Common myeloid progenitor, CD34-positive (primary cell): ENCODE results near the gene JPT1.
"Not testable (repeated sequence)": the region's sequence is repeated elsewhere in the genome, so short reads cannot be mapped to it uniquely, and the experiment has no call there.

Source experiments
- CTCF ChIA-PET: fragments of 350-600 bp; sonication (Branson Sonifier 250); formaldehyde crosslinking; loops from one replicate; lab custom pipeline; 2021; ENCODE audit warnings: antibody characterized with exemption; lab: Charles Lee
- POLR2A ChIA-PET: fragments of 350-600 bp; sonication (Branson Sonifier 250); formaldehyde crosslinking; loops from one replicate; lab custom pipeline; 2021; ENCODE audit warnings: antibody characterized with exemption; lab: Charles Lee
- DNase-seq, 3 donors: peaks; one replicate each; pipeline versions ENCODE4 v3.0.0 to v3.0.0-alpha.2; 2013
- H3K27ac ChIP-seq, 2 experiments: 1 replicate in 1 of 2; 2 replicates in 1 of 2; pipeline ENCODE4 v1.7.0; 2013; ENCODE audit warnings: inconsistent platforms in 2 of 2, low read length in 2 of 2, mild to moderate bottlenecking in 2 of 2, low read depth in 1 of 2, moderate library complexity in 1 of 2; ENCODE audit not compliant: severe bottlenecking in 2 of 2, insufficient read depth in 1 of 2, poor library complexity in 1 of 2
- H3K27me3 ChIP-seq, 5 experiments: replicated peaks in 2 of 5; 1 replicate in 3 of 5; 2 replicates in 2 of 5; pipeline versions ENCODE4 v1.6.1 to v1.7.0; 2013; ENCODE audit warnings: low read length in 4 of 5, mild to moderate bottlenecking in 2 of 5, moderate library complexity in 2 of 5, inconsistent platforms in 1 of 5; ENCODE audit not compliant: insufficient read depth in 5 of 5, control insufficient read depth in 4 of 5
- H3K36me3 ChIP-seq, 4 experiments: 1 replicate in 2 of 4; 2 replicates in 2 of 4; pipeline versions ENCODE4 v1.6.1 to v1.7.0; 2013; ENCODE audit warnings: low read length in 3 of 4, control low read depth in 1 of 4, mild to moderate bottlenecking in 1 of 4; ENCODE audit not compliant: control insufficient read depth in 4 of 4, insufficient read depth in 4 of 4
- H3K4me1 ChIP-seq, 4 experiments: 1 replicate in 3 of 4; 2 replicates in 1 of 4; pipeline versions ENCODE4 v1.6.1 to v1.7.1; 2013; ENCODE audit warnings: low read length in 3 of 4, mild to moderate bottlenecking in 3 of 4, control low read depth in 1 of 4, inconsistent platforms in 1 of 4, moderate library complexity in 1 of 4; ENCODE audit not compliant: control insufficient read depth in 4 of 4, insufficient read depth in 4 of 4; ENCODE audit errors: control extremely low read depth in 1 of 4
- H3K4me3 ChIP-seq, 7 experiments: 1 replicate in 4 of 7; 2 replicates in 3 of 7; pipeline versions ENCODE4 v1.5.1 to v1.7.0; 2013; ENCODE audit warnings: mild to moderate bottlenecking in 7 of 7, low read length in 6 of 7, moderate library complexity in 6 of 7, inconsistent platforms in 2 of 7, low read depth in 2 of 7, control low read depth in 1 of 7; ENCODE audit not compliant: insufficient read depth in 4 of 7, control insufficient read depth in 1 of 7; ENCODE audit errors: extremely low read depth in 1 of 7
- H3K9me3 ChIP-seq, 5 experiments: 1 replicate in 4 of 5; 2 replicates in 1 of 5; pipeline versions ENCODE4 v1.6.1 to v1.7.1; 2013; ENCODE audit warnings: low read length in 4 of 5, mild to moderate bottlenecking in 2 of 5, inconsistent platforms in 1 of 5, low read depth in 1 of 5, moderate library complexity in 1 of 5; ENCODE audit not compliant: control insufficient read depth in 4 of 5, insufficient read depth in 2 of 5; ENCODE audit errors: control extremely low read depth in 1 of 5
- WGBS: methylation state at CpG from one replicate; pipeline ENCODE4 v1.1.5; 2013; ENCODE audit not compliant: insufficient coverage; 5-methylcytosine and 5-hydroxymethylcytosine counted together

The JPT1 gene

GRCh38 chr17:75159196-75160031, 5.1 kb upstream of the JPT1 start:
- no peaks in the 10 kb centered on the region for H3K9me3 ChIP-seq
- H3K36me3 ChIP-seq, result peaks cover 0 to 11% (median 4%) of the 10 kb centered on the region in 4 experiments
- no peak overlapping the region for H3K4me3 ChIP-seq
- CTCF ChIA-PET, result interaction anchor here (0.7 to 1.4 kb wide), 5 partner anchors 12 to 163 kb away, joined by 3 to 7 read pairs (median 3); no protein-coding TSS in a partner anchor
- no peak overlapping the region for H3K27ac ChIP-seq
- H3K4me1 ChIP-seq, result peaks cover 0 to 8% (median 6%) of the 10 kb centered on the region in 4 experiments
- no peak for DNase-seq
- POLR2A ChIA-PET, result no interaction called here
- no peaks in the 10 kb centered on the region for H3K27me3 ChIP-seq
- WGBS, result 97% methylated on average over 4 of the region's 4 CpGs

GRCh38 chr17:75158480-75158879, 4.2 kb upstream of the JPT1 start:
- WGBS, result 100% methylated on average over 7 of the region's 8 CpGs
- CTCF ChIA-PET, result interaction anchor here (1.1 to 1.4 kb wide), 2 partner anchors 13 to 44 kb away, joined by 3 to 6 read pairs; no protein-coding TSS in a partner anchor
- H3K36me3 ChIP-seq, H3K4me3 ChIP-seq, H3K27me3 ChIP-seq, H3K27ac ChIP-seq, H3K9me3 ChIP-seq, POLR2A ChIA-PET, DNase-seq: not testable (repeated sequence)
- H3K4me1 ChIP-seq, result peaks cover 0 to 10% (median 9%) of the 10 kb centered on the region in 4 experiments

DNA sequence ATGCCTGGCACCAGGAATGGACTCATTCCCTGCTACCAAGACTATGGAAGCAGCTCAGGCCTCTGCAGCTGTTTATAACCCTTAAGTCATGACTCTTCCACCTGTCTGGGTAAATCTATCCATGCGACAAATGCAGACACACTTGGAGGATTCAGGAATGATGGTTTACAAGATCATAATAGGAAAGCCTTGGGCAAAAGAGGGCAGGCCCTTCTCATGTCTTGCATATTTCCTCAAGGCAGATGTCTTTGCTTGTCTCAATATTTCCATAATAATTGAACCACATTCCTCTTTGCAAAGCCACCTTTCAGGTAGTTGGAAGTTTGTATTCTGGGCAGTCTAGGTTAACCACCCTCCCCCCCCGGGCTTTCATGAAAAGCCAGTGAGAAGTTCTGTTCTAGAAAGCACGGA, 884 bp upstream of the JPT1 start:
- ChIA-PET POLR2A (interaction anchor here (0.6 to 1.6 kb wide), 6 partner anchors 8 to 115 kb away, joined by 3 to 6 read pairs (median 4); partner anchors contain the start of gene NT5C), CTCF (interaction anchor here (1.2 to 2.4 kb wide), 3 partner anchors 15 to 19 kb away, joined by 3 to 7 read pairs (median 5); no protein-coding TSS in a partner anchor)
- H3K4me1 ChIP-seq, result peaks cover 0 to 21% (median 20%) of the 10 kb centered on the region in 4 experiments
- no peaks in the 10 kb centered on the region for H3K36me3 ChIP-seq
- H3K27ac ChIP-seq, result peak overlapping the region in 1 of 2 experiments; percentile 50
- 95% methylated on average over 3 of the region's 3 CpGs for WGBS
- no peaks in the 10 kb centered on the region for H3K27me3 ChIP-seq
- H3K9me3 ChIP-seq, result no peaks in the 10 kb centered on the region
- no peak for DNase-seq
- H3K4me3 ChIP-seq, result peak overlapping the region in 2 of 7 experiments; percentile 19 to 89

- DNase-seq, result peak in 1 of 3 donors; percentile 10
- Histone ChIP-seq H3K4me1 (peaks cover 0 to 21% (median 20%) of the 10 kb centered on the region in 4 experiments), H3K36me3 (peaks cover 0 to 2% (median 0%) of the 10 kb centered on the region in 4 experiments), H3K27ac (peak overlapping the region in 1 of 2 experiments; percentile 71), H3K4me3 (peak overlapping the region; percentile 64 to 97 (median 90)), H3K9me3 (no peaks in the 10 kb centered on the region), H3K27me3 (no peaks in the 10 kb centered on the region)
- CTCF ChIA-PET, result interaction anchor here (1.9 kb wide), 1 partner anchor 17 kb away, joined by 7 read pairs; no protein-coding TSS in a partner anchor
- POLR2A ChIA-PET, result interaction anchor here (0.6 to 1.3 kb wide), 3 partner anchors 30 to 437 kb away, joined by 4 read pairs; no protein-coding TSS in a partner anchor
- WGBS, result under 1% methylated on average over 35 of the region's 35 CpGs
Observed at GRCh38 chr17:75153780-75154194, 525 bp downstream of the JPT1 start.

DNA sequence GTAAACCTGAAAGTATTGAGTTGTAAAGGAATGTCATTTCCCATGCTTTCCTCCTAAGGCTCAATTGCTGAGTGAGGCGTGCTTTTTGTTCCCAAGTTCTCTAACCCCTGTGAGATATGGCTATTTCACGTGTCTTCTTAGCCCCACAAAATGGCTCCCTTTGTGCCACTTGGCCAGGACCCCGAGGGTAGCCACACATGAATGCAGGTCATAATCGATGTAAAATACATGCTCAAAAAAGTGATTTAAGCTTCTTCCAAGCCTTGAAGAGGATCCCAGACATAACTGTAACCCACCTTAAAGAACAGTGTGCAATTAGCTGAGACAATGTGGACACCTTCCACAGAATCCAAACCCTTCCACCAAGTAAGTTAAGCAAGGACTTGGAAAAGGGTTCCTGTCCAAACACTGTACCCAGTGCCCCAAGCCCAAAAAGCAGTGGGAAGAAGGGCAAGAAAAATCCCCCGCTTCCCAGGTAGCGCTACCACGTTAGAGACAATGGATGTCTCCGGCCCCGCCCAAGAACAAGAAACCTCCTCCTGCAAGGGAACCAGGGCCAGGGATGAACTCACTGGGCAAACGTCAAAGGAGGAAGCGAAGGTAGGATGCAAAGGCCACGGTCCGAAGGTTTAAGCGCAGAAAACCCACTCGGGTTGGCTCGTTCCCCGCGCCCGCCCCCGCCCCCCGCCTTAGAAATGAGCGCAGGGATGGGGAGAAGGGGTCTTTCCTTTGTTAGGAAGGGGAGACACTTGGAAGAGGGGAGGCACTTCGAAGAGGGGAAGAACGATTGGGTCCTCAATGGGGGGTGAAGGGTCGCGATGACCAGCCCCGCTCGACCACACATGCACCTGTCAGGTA, 1.2 kb downstream of the JPT1 start:
- DNase-seq, result peak in 2 of 3 donors; percentile 23 to 27
- peak overlapping the region; percentile 64 to 97 (median 90) for H3K4me3 ChIP-seq
- H3K4me1 ChIP-seq, result peaks cover 0 to 21% (median 20%) of the 10 kb centered on the region in 4 experiments
- WGBS, result 18% methylated on average over 14 of the region's 28 CpGs
- POLR2A ChIA-PET, result interaction anchor here (1.0 kb wide), 1 partner anchor 19 kb away, joined by 4 read pairs; no protein-coding TSS in a partner anchor
- CTCF ChIA-PET, result no interaction called here
- no peaks in the 10 kb centered on the region for H3K9me3 ChIP-seq
- H3K27ac ChIP-seq, result peak overlapping the region in 1 of 2 experiments; percentile 71
- no peaks in the 10 kb centered on the region for H3K27me3 ChIP-seq
- peaks cover 0 to 8% (median 3%) of the 10 kb centered on the region in 4 experiments for H3K36me3 ChIP-seq

GRCh38 chr17:75152523-75152921, 1.8 kb downstream of the JPT1 start:
- Histone ChIP-seq H3K9me3 (no peaks in the 10 kb centered on the region), H3K36me3 (peaks cover 2 to 14% (median 6%) of the 10 kb centered on the region in 4 experiments), H3K27ac (no peak overlapping the region), H3K4me3 (peak overlapping the region in 5 of 7 experiments; percentile 80 to 97 (median 90)), H3K27me3 (no peaks in the 10 kb centered on the region), H3K4me1 (peaks cover 0 to 21% (median 20%) of the 10 kb centered on the region in 4 experiments)
- no peak for DNase-seq
- POLR2A ChIA-PET, result interaction anchor here (1.0 kb wide), 1 partner anchor 19 kb away, joined by 4 read pairs; no protein-coding TSS in a partner anchor
- WGBS, result 100% methylated on average over 5 of the region's 6 CpGs
- CTCF ChIA-PET, result no interaction called here
